Neutrophil (primary cell): Measurements from ENCODE around the gene MAP3K15.
"Not testable (repeated sequence)": the region's sequence is repeated elsewhere in the genome, so short reads cannot be mapped to it uniquely, and the experiment has no call there.

Experiments used
- H3K27ac ChIP-seq: fragments of 200-600 bp; sonication (generic); 2 replicates; pipeline ENCODE4 v1.5.1; 2016; ENCODE audit warnings: mild to moderate bottlenecking, moderate library complexity
- H3K27me3 ChIP-seq: fragments of 200-600 bp; sonication (generic); 2 replicates; pipeline ENCODE4 v1.6.0; 2016; ENCODE audit warnings: mild to moderate bottlenecking
- H3K36me3 ChIP-seq: fragments of 200-600 bp; sonication (generic); 2 replicates; pipeline ENCODE4 v1.5.1; 2017
- H3K4me1 ChIP-seq, 2 experiments: fragments of 200-600 bp in 1 of 2; sonication (generic) in 1 of 2; 1 replicate in 1 of 2; 2 replicates in 1 of 2; pipeline versions ENCODE4 v1.5.1 to v1.6.1; 2013 to 2016; ENCODE audit warnings: low read depth in 1 of 2, low read length in 1 of 2, mild to moderate bottlenecking in 1 of 2, moderate library complexity in 1 of 2; ENCODE audit not compliant: control insufficient read depth in 1 of 2, insufficient read depth in 1 of 2
- H3K4me3 ChIP-seq, 2 experiments: fragments of 200-600 bp in 1 of 2; sonication (generic) in 1 of 2; 1 replicate in 1 of 2; 2 replicates in 1 of 2; pipeline ENCODE4 v1.5.1; 2013 to 2016; ENCODE audit warnings: low read depth in 1 of 2, low read length in 1 of 2, mild to moderate bottlenecking in 1 of 2, moderate library complexity in 1 of 2
- H3K9me3 ChIP-seq: fragments of 200-600 bp; sonication (generic); 2 replicates; pipeline ENCODE4 v1.5.1; 2016
- CTCF ChIP-seq: fragments of 200-600 bp; sonication (generic); IDR thresholded peaks from 2 replicates; pipeline ENCODE4 v1.5.1; 2016; ENCODE audit warnings: antibody characterized with exemption

Gene MAP3K15

GRCh38 chrX:19462879-19463278, 52.4 kb downstream of the MAP3K15 start:
- no peaks in the 10 kb centered on the region for H3K27me3 ChIP-seq
- no peaks in the 10 kb centered on the region for H3K36me3 ChIP-seq

GRCh38 chrX:19462231-19462630, 53.1 kb downstream of the MAP3K15 start:
- Histone ChIP-seq H3K36me3 (no peaks in the 10 kb centered on the region), H3K4me1 (peaks cover 4% of the 10 kb centered on the region in 2 experiments), H3K27me3 (no peaks in the 10 kb centered on the region), H3K4me3 (no peak overlapping the region), H3K9me3 (no peaks in the 10 kb centered on the region), H3K27ac (no peak overlapping the region)
- no peak for TF ChIP-seq CTCF

More at GRCh38 chrX:19462879-19463278, 52.4 kb downstream of the MAP3K15 start:
- Histone ChIP-seq H3K4me1 (peaks cover 4% of the 10 kb centered on the region in 2 experiments), H3K4me3 (no peak overlapping the region), H3K9me3 (no peaks in the 10 kb centered on the region), H3K27ac (no peak overlapping the region)
- no peak for TF ChIP-seq CTCF

- TF ChIP-seq CTCF = no peak
- no peaks in the 10 kb centered on the region for H3K27me3 ChIP-seq
- peaks cover 4% of the 10 kb centered on the region in 2 experiments for H3K4me1 ChIP-seq
- H3K9me3 ChIP-seq = no peaks in the 10 kb centered on the region
- H3K27ac ChIP-seq = no peak overlapping the region
- H3K4me3 ChIP-seq = no peak overlapping the region
- H3K36me3 ChIP-seq = no peaks in the 10 kb centered on the region
These were observed 57.6 kb downstream of the MAP3K15 start for GRCh38 chrX:19457662-19458061.

- TF ChIP-seq CTCF = no peak
- Histone ChIP-seq H3K9me3 (no peaks in the 10 kb centered on the region), H3K36me3 (no peaks in the 10 kb centered on the region), H3K4me1 (no peaks in the 10 kb centered on the region), H3K27me3 (no peaks in the 10 kb centered on the region), H3K4me3 (no peak overlapping the region), H3K27ac (no peak overlapping the region)
These were observed 67.2 kb downstream of the MAP3K15 start for GRCh38 chrX:19448077-19448476.

GRCh38 chrX:19446397-19446796, 68.9 kb downstream of the MAP3K15 start:
- no peaks in the 10 kb centered on the region for H3K4me1 ChIP-seq
- H3K36me3 ChIP-seq = no peaks in the 10 kb centered on the region
- no peak overlapping the region for H3K4me3 ChIP-seq
- no peaks in the 10 kb centered on the region for H3K27me3 ChIP-seq
- no peak overlapping the region for H3K27ac ChIP-seq
- H3K9me3 ChIP-seq = no peaks in the 10 kb centered on the region
- TF ChIP-seq CTCF = no peak

GRCh38 chrX:19445772-19446171, 69.5 kb downstream of the MAP3K15 start:
- H3K36me3 ChIP-seq, H3K27me3 ChIP-seq, H3K27ac ChIP-seq, H3K9me3 ChIP-seq, H3K4me1 ChIP-seq, H3K4me3 ChIP-seq: not testable (repeated sequence)
